Spinal cord (tissue), 10 donors: ENCODE results near the gene SPTBN1. TPM values are rescaled to one million over a fixed set of nuclear protein-coding genes. Genes with fewer than 3 reads are reported as not detected.

ENCODE experiments used
- DNase-seq, 6 donors: peaks; one replicate each; pipeline versions ENCODE4 v3.0.0 to v3.0.0-alpha.2; 2013 to 2015; ENCODE audit warnings: low spot score in 6 of 6, low read depth in 4 of 6
- H3K27ac ChIP-seq: one replicate; pipeline ENCODE4 v1.5.1; 2013; ENCODE audit warnings: low read depth, low read length, control low read depth
- H3K27me3 ChIP-seq: one replicate; pipeline ENCODE4 v1.6.1; 2013; ENCODE audit warnings: low read length; ENCODE audit not compliant: control insufficient read depth, insufficient read depth
- H3K36me3 ChIP-seq: one replicate; pipeline ENCODE4 v1.6.1; 2013; ENCODE audit warnings: low read length; ENCODE audit not compliant: control insufficient read depth, insufficient read depth
- H3K4me1 ChIP-seq: one replicate; pipeline ENCODE4 v1.6.1; 2013; ENCODE audit warnings: low read length; ENCODE audit not compliant: control insufficient read depth, insufficient read depth
- H3K4me3 ChIP-seq: one replicate; pipeline ENCODE4 v1.5.1; 2013; ENCODE audit warnings: low read depth, low read length, control low read depth
- H3K9me3 ChIP-seq: one replicate; pipeline ENCODE4 v1.6.1; 2013; ENCODE audit warnings: low read length; ENCODE audit not compliant: control insufficient read depth, insufficient read depth
- WGBS: methylation state at CpG from one replicate; pipeline ENCODE4 v1.1.5; 2013; ENCODE audit warnings: missing lambda C conversion rate; ENCODE audit not compliant: insufficient coverage; 5-methylcytosine and 5-hydroxymethylcytosine counted together
- polyA plus RNA-seq, 2 donors: library from polyadenylated mRNA; unstranded; fragments of 120-200 nt; gene quantifications; one replicate each; pipeline ENCODE4 v1.2.1, GENCODE V29; 2013; ENCODE audit not compliant: insufficient read length in 2 of 2
- total RNA-seq, 2 donors: library from RNA; depleted of rRNA in 1 of 2; stranded (reverse); fragments of 120-200 nt in 1 of 2; fragments of >200 nt in 1 of 2; gene quantifications; one replicate each; pipeline versions ENCODE4 v1.2.3 to v1.2.4, GENCODE V29; 2013 to 2014
- donor health status: healthy.

Gene SPTBN1
- total and polyA plus RNA-seq, 4 donors, result 351 to 501 (median 426) TPM

DNA sequence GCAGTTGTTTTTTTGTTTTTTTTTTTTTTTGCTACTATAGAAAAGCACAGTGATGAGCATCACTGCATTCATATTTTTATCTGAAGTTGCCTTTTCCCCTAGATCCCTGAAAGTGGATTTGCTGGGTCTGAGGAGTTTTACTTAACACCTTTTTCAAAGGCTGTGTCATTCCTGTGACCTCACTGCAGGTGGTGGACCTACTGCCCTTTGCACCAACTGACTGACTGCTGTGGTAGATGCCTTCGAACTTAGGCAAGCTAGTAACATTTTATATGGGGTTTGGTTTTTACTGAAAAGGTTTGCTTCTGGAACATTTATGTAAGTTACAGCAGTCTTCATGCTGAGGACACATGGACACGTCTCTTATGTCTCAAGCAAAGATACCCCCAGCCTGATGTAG is 36.2 kb downstream of the SPTBN1 start:
- Histone ChIP-seq H3K27me3 (no peaks in the 10 kb centered on the region), H3K27ac (no peak overlapping the region), H3K9me3 (no peaks in the 10 kb centered on the region), H3K36me3 (peaks cover 3% of the 10 kb centered on the region), H3K4me3 (no peak overlapping the region), H3K4me1 (no peaks in the 10 kb centered on the region)
- 40% methylated on average over 1 of the region's 2 CpGs for WGBS
- DNase-seq, result no peak

GRCh38 chr2:54494087-54494486 is 38.0 kb downstream of the SPTBN1 start:
- Histone ChIP-seq H3K4me1 (no peaks in the 10 kb centered on the region), H3K27ac (no peak overlapping the region), H3K4me3 (no peak overlapping the region), H3K36me3 (peaks cover 3% of the 10 kb centered on the region), H3K9me3 (no peaks in the 10 kb centered on the region), H3K27me3 (no peaks in the 10 kb centered on the region)
- no peak for DNase-seq
- WGBS, result no CpG with 5 or more reads among the region's 3 CpGs

GRCh38 chr2:54496920-54497319 is 40.8 kb downstream of the SPTBN1 start:
- Histone ChIP-seq H3K4me3 (no peak overlapping the region), H3K4me1 (peaks cover 13% of the 10 kb centered on the region), H3K36me3 (peaks cover 3% of the 10 kb centered on the region), H3K27me3 (no peaks in the 10 kb centered on the region), H3K27ac (peak overlapping the region; percentile 49), H3K9me3 (no peaks in the 10 kb centered on the region)
- 100% methylated on average over 1 of the region's 4 CpGs for WGBS
- no peak for DNase-seq

DNA sequence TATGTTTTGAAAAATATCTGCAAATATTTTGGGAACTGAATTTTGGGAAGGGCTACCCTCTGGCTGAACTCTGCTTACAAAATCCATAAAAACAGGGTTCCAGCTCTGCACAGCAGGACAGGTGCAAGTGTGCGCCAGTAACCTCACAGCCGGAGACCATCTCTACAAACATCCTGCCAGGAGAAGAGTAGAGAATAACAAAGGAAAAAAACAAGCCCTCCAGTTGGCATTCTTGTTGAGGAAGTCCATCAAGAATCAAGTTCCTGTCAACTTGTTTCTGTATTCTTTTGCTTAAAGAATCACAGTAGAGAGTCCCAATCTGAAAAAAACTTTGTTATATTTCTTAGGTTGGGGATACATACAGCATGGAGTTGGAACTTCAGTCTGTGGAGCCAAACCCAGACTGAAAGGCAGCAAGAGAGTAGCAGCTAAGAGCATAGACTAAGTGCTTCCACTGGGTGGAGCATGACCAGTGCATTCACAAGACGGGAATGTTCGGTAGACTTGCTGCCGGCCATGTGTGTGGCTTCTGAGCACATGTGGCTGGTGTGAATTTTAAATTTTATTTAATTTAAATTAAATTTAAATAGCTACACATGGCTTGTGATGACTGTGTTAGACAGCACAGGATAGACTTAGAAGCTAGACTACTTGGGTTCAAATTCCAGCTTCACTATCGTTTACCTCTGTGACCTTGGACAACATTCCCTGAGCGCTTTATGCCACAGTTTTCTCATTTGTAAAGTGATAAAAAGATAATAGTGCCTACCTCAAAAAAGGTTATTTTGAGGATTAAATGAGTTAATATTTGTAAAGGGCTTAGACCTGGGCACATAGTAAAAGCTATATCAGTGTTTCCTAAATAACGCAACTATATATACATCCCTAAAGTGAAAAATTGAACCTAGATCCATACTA is 41.9 kb downstream of the SPTBN1 start:
- Histone ChIP-seq H3K9me3 (no peaks in the 10 kb centered on the region), H3K27ac (peak overlapping the region; percentile 49), H3K4me3 (no peak overlapping the region), H3K27me3 (no peaks in the 10 kb centered on the region), H3K36me3 (peaks cover 3% of the 10 kb centered on the region), H3K4me1 (peaks cover 18% of the 10 kb centered on the region)
- 35% methylated on average over 2 of the region's 8 CpGs for WGBS
- DNase-seq, result peak in 2 of 6 donors; percentile 37 to 58

DNA sequence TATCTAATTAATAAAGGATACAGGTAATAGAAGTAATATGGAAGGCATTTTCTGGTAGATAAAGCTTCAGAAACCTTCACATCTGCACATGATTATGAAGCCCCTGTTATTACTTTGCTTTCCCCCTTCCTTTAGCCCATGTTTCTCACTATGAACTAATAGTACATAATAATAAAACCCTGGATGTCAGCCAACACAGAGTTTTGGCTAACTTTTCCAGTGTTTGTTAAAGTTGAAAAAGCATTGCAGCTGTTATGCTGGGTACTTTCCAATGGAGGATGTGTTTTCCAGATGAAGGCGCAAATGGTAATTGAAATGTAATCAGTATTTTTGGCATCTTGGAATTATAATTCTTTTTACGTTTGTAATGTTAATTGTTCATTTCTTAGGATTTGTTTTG is 43.5 kb downstream of the SPTBN1 start:
- Histone ChIP-seq H3K36me3 (peaks cover 3% of the 10 kb centered on the region), H3K27me3 (no peaks in the 10 kb centered on the region), H3K27ac (no peak overlapping the region), H3K4me1 (peaks cover 18% of the 10 kb centered on the region), H3K4me3 (no peak overlapping the region), H3K9me3 (no peaks in the 10 kb centered on the region)
- DNase-seq, result peak in 2 of 6 donors; percentile 40 to 66
- WGBS, result 100% methylated on average over 1 of the region's 2 CpGs

DNA sequence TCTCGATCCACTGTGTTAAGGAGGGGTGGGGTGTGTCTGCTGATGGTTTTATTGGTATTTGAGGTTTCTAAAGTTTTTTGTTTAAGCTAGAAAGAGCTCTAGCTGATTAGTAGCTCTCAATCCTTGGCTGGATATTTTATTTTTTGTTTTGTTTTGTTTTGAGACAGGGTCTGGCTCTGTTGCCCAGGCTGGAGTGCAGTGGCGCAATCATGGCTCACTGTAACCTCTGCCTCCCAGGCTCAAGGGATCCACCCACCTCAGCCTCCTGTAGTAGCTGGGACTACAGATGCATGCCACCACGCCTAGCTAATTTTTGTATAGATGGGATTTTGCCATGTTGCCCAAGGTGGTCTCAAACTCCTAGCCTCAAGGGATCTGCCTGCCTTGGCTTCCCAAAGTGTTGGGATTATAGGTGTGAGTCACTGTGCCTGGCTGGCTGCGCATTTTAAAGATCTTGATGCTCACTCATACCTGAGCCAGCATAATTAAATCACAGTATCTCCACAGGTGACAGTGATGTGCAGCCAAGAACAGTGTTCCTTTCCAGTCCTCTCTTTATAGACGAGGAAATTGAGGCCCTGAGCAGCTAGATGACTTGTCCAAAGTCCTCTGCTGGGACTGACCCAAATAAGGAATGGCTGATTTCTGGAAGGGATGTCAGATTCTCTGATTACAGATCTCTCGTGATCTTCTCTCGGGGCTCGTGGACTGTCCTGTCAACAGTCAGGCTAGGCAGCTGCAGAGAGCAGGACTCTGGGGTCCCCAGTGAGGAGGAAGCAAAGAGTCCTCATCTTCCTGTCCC is 44.5 kb downstream of the SPTBN1 start:
- WGBS, result 82% methylated on average over 5 of the region's 8 CpGs
- no peak for DNase-seq

DNA sequence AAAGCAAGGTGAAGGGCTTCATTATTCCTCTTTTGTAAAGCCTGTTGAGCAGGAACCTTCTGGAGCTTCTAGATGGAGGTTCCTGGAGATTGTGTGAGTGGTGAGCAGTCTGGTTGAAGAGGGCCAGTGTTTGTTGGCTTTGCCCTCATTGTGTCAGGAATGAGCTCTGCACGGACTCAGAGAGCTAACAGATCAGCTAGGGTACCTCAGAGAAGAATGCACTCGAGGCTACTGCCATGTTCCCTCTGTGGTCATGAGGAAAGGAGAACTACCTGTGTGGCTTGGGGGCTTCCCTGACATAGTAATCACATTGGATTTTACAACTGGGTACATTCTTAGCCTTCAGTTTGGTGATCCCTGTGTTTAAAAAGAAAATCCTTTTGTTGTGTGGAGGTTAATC is 46.6 kb downstream of the SPTBN1 start:
- Histone ChIP-seq H3K27ac (no peak overlapping the region), H3K36me3 (no peaks in the 10 kb centered on the region), H3K4me3 (no peak overlapping the region), H3K4me1 (peaks cover 18% of the 10 kb centered on the region), H3K27me3 (no peaks in the 10 kb centered on the region), H3K9me3 (no peaks in the 10 kb centered on the region)
- 76% methylated on average over 2 of the region's 2 CpGs for WGBS
- DNase-seq, result no peak

More for the DNA sequence above, 44.5 kb downstream of the SPTBN1 start:
- Histone ChIP-seq H3K27ac (peak overlapping the region; percentile 12), H3K36me3 (no peaks in the 10 kb centered on the region), H3K9me3 (no peaks in the 10 kb centered on the region), H3K4me3 (no peak overlapping the region), H3K27me3 (no peaks in the 10 kb centered on the region), H3K4me1 (peaks cover 18% of the 10 kb centered on the region)

GRCh38 chr2:54503192-54503591 is 47.1 kb downstream of the SPTBN1 start:
- 40% methylated on average over 2 of the region's 3 CpGs for WGBS
- H3K9me3 ChIP-seq, result no peaks in the 10 kb centered on the region
- peak in 2 of 6 donors; percentile 36 to 61 for DNase-seq
- no peaks in the 10 kb centered on the region for H3K36me3 ChIP-seq
- no peaks in the 10 kb centered on the region for H3K27me3 ChIP-seq
- H3K4me1 ChIP-seq, result peaks cover 18% of the 10 kb centered on the region
- no peak overlapping the region for H3K27ac ChIP-seq
- H3K4me3 ChIP-seq, result no peak overlapping the region

DNA sequence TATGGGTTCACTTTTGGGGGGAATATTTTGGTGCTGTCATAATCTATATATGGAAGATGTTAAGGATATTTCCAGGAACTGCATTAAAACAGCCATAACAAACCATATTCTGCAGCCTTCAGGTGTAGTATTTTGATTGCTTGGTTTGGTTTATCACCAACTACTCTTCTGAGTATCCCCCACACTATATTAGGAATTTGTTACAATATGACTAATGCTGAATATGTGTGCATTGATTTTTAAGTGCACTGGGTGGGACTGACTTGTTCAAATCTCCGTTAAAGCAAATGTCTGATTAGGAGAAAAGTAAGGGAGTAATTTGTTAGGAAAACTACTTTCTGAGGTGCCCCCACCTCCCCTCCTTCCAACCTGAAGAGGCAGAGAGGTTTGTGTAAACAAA is 47.7 kb downstream of the SPTBN1 start:
- WGBS, result no CpG with 5 or more reads among the region's 1 CpG
- Histone ChIP-seq H3K4me1 (peaks cover 18% of the 10 kb centered on the region), H3K36me3 (no peaks in the 10 kb centered on the region), H3K27me3 (no peaks in the 10 kb centered on the region), H3K27ac (no peak overlapping the region), H3K9me3 (no peaks in the 10 kb centered on the region), H3K4me3 (no peak overlapping the region)
- DNase-seq, result no peak
